Upper lobe of left lung (tissue), 4 donors: ENCODE results near the gene THBS3.

ENCODE experiments used
- EP300 ChIP-seq, 4 donors: sonication (generic); formaldehyde crosslinking; IDR thresholded peaks; one replicate each; pipeline ENCODE4 v1.5.1; 2017; ENCODE audit warnings: antibody characterized with exemption in 4 of 4, control low read depth in 2 of 4
- POLR2A ChIP-seq, 4 donors: fragments of 450-650 bp; IDR thresholded peaks; one replicate each; pipeline ENCODE4 v1.5.1; 2016 to 2017; ENCODE audit warnings: antibody characterized with exemption in 4 of 4, mild to moderate bottlenecking in 2 of 4
- POLR2AphosphoS5 ChIP-seq, 2 donors: sonication (generic); formaldehyde crosslinking; IDR thresholded peaks; one replicate each; pipeline ENCODE4 v1.5.1; 2017; ENCODE audit warnings: antibody characterized with exemption in 2 of 2
- TF ChIP-seq, protein P1 (sequence below), 6 experiments: fragments of 450-650 bp in 4 of 6; fragments of 200-600 bp in 2 of 6; sonication (generic) in 2 of 6; IDR thresholded peaks; one replicate each; pipeline ENCODE4 v1.5.1; 2016 to 2019; ENCODE audit warnings: antibody characterized with exemption in 6 of 6

DNA sequence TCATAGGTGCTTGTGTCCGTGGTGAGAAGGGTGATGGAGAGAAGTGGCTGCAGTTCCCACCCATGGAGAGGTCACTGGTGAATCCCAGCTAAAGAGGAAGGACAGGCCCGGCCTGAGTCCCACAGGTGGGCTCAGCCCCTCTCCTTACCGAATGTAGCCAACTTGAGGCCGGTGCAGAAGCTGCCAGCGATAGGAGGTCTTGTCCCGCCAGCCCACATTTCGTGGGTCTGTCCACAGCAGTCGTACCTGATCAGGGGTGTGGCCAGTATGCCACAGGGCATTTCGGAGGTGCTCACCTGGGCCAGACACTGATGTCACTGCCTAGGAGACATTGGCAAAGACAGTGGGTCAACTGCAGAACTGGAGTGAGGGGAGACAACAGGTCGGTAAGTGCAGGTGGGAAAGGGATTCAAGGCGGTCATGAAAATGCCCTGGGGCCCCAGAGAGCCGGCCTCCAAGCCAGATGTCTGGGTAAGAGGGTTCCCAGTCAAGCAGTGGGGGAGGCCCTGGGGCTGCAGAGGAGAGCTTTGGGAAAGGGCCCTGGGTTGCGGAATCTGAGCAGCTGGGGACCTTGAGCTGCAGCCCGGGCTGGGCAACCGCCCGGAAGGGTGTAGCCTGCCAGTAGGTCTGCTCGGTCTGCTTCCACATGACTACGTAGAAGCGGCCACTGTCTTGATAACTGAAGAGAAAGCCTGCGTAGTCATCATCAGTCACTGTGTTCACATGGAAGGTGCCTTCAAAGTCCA, 10.6 kb downstream of the THBS3 start:
- TF ChIP-seq, protein P1, sequence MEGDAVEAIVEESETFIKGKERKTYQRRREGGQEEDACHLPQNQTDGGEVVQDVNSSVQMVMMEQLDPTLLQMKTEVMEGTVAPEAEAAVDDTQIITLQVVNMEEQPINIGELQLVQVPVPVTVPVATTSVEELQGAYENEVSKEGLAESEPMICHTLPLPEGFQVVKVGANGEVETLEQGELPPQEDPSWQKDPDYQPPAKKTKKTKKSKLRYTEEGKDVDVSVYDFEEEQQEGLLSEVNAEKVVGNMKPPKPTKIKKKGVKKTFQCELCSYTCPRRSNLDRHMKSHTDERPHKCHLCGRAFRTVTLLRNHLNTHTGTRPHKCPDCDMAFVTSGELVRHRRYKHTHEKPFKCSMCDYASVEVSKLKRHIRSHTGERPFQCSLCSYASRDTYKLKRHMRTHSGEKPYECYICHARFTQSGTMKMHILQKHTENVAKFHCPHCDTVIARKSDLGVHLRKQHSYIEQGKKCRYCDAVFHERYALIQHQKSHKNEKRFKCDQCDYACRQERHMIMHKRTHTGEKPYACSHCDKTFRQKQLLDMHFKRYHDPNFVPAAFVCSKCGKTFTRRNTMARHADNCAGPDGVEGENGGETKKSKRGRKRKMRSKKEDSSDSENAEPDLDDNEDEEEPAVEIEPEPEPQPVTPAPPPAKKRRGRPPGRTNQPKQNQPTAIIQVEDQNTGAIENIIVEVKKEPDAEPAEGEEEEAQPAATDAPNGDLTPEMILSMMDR (IDR thresholded peaks at IDR 0.05): no peak
- TF ChIP-seq EP300 (IDR thresholded peaks at IDR 0.05) (no peak), POLR2AphosphoS5 (IDR thresholded peaks at IDR 0.05) (no peak), POLR2A (IDR thresholded peaks at IDR 0.05) (no peak)
